ENCODE data around the gene NFS1. TPM values are rescaled to one million over a fixed set of nuclear protein-coding genes. Genes with fewer than 3 reads are reported as not detected.
"Not testable (repeated sequence)": the region's sequence is repeated elsewhere in the genome, so short reads cannot be mapped to it uniquely, and the experiment has no call there.

NFS1 gene
- 48.5 and 49.0 TPM in 2 replicates for total RNA-seq
- 30.2 and 38.1 TPM in 2 replicates for polyA plus RNA-seq

DNA sequence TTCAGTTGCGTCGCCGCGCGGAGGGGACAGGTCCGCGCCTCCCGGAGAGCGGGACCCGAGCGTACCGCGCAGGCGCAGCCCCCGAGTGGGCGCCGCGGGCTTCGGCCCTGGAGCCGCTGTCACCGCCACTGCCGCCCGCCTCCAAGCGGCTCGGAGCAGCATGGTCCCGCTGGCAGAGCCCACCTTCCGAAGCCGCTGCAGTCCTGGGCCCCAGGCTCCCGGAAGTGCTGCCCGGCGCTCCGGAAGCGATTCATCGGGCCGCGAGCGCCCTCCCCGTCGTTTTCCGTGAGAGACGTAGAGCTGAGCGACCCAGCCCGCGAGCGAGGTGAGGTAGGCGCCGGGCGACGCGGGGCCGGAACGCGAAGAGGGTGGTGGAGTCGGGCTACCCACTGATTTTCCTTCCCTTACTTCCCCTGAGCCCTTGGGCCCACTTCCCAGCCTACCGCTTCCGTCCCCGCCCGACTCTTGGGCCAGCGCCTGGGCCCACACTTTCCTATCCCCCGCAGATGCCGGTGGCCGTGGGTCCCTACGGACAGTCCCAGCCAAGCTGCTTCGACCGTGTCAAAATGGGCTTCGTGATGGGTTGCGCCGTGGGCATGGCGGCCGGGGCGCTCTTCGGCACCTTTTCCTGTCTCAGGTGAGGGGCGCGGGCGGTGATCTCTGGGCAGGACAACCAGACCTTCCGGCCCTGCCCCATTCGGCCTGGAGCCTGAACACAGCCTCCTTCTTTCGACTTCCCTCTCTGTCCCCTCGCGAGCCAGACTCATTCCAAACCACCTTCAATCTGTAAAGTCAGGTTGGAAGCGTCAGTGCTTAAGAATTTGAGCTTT lies at the start of gene NFS1, which contains the start of gene ROMO1:
NFS1 (minus strand) TSS at position 226 of the 830 bp plus-strand sequence; CDS start at position 162, 64 bp downstream.
ROMO1 (plus strand) TSS at position 279 of the 830 bp plus-strand sequence; CDS start at position 507, 228 bp downstream.
- WGBS (ENCODE audit: low lambda C conversion rate, missing lambda C conversion rate) = under 1% methylated on average over 72 of the region's 81 CpGs
- Histone ChIP-seq H3K4me2 (peak within 1 kb of the TSS; percentile 86), H3K36me3 (replicated peaks; ENCODE audit: insufficient read depth, low read depth) (peaks cover 3% of the 10 kb centered on the region), H3K4me1 (ENCODE audit: insufficient read depth) (peaks cover 16% of the 10 kb centered on the region), H3K79me2 (peaks cover 43% of the 10 kb centered on the region), H3K9me2 (replicated peaks; ENCODE audit: insufficient read depth) (no peaks in the 10 kb centered on the region), H3K4me3 (peak within 1 kb of the TSS; percentile 77), H3K9me3 (ENCODE audit: low read depth) (no peaks in the 10 kb centered on the region), H2AFZ (peak within 1 kb of the TSS; percentile 89), H3K27ac (peak within 1 kb of the TSS; percentile 97), H4K20me1 (ENCODE audit: insufficient read depth, poor library complexity, severe bottlenecking) (peaks cover 21% of the 10 kb centered on the region), H3K27me3 (no peaks in the 10 kb centered on the region)
- peak; percentile 95 for DNase-seq (ENCODE audit: low spot score)
- no peak for TF ChIP-seq EZH2phosphoT487 (IDR thresholded peaks at IDR 0.05; ENCODE audit: low read depth, severe bottlenecking, unreplicated experiment)
- TF ChIP-seq, protein P1, sequence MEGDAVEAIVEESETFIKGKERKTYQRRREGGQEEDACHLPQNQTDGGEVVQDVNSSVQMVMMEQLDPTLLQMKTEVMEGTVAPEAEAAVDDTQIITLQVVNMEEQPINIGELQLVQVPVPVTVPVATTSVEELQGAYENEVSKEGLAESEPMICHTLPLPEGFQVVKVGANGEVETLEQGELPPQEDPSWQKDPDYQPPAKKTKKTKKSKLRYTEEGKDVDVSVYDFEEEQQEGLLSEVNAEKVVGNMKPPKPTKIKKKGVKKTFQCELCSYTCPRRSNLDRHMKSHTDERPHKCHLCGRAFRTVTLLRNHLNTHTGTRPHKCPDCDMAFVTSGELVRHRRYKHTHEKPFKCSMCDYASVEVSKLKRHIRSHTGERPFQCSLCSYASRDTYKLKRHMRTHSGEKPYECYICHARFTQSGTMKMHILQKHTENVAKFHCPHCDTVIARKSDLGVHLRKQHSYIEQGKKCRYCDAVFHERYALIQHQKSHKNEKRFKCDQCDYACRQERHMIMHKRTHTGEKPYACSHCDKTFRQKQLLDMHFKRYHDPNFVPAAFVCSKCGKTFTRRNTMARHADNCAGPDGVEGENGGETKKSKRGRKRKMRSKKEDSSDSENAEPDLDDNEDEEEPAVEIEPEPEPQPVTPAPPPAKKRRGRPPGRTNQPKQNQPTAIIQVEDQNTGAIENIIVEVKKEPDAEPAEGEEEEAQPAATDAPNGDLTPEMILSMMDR (IDR thresholded peaks at IDR 0.05; ENCODE audit: poor library complexity) = peak; percentile 19

DNA sequence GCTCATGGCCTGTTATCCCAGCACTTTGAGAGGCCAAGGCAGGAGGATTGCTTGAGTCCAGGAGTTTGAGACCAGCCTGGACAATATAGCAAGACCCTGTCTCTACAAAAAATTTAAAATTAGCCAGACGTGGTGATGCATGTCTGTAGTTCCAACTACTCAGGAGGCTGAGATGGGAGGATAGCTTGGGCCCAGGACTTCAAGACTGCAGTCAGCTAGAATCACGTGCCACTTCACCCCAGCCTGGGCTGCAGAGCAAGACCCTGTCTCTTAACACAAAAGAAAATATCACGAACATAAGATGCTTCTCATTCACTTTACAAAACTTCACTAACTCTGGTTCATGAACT lies 45.3 kb upstream of the NFS1 start:
- H3K36me3 ChIP-seq (replicated peaks; ENCODE audit: insufficient read depth, low read depth); DNase-seq (ENCODE audit: low spot score); H2AFZ ChIP-seq; H3K27me3 ChIP-seq; H3K9me3 ChIP-seq (ENCODE audit: low read depth); H3K9me2 ChIP-seq (replicated peaks; ENCODE audit: insufficient read depth); H3K4me3 ChIP-seq: not testable (repeated sequence)
- Histone ChIP-seq H3K79me2 (peaks cover 32% of the 10 kb centered on the region), H4K20me1 (ENCODE audit: insufficient read depth, poor library complexity, severe bottlenecking) (peaks cover 19% of the 10 kb centered on the region), H3K27ac (peak overlapping the region; percentile 95), H3K4me1 (ENCODE audit: insufficient read depth) (peaks cover 15% of the 10 kb centered on the region), H3K4me2 (peak overlapping the region; percentile 79)
- 93% methylated on average over 3 of the region's 3 CpGs for WGBS (ENCODE audit: low lambda C conversion rate, missing lambda C conversion rate)

DNA sequence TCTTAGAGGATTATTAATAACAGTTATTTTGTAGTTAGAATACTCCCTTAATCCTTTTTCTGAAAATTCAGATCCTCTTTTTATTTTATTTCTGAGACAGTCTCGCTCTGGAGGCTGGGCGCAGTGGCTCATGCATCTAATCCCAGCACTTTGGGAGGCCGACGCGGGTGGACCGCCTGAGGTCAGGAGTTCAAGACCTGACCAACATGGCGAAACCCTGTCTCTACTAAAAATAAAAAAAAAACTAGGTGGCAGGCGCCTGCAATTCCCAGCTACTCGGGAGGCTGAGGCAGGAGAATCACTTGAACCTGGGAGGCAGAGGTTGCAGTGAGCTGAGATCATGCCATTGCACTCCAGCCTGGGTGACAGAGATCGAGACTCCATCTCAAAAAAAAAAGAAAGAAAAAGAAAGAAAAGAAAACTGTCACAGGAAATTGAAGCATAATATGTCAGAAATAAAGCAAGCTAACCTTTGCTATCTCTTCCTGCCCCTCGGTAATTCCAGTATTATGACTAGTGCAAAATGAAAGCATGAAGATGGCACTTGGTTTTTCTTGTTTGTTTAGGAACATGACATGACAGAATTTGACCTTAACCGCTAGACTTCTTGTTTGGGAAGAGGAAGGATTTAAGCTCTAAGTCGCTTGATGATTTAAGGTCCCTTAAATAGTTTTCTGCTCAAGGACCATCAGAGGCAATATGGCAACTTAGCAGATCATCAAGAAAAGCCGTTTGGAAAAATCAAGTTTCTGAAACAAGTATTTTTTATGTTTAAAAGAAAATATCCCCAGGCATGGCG lies 44.7 kb upstream of the NFS1 start:
- H3K27me3 ChIP-seq = no peaks in the 10 kb centered on the region
- peak overlapping the region; percentile 19 for H3K4me3 ChIP-seq
- peaks cover 20% of the 10 kb centered on the region for H3K4me1 ChIP-seq (ENCODE audit: insufficient read depth)
- TF ChIP-seq, protein P1 (IDR thresholded peaks at IDR 0.05; ENCODE audit: poor library complexity) = no peak
- no peak for TF ChIP-seq EZH2phosphoT487 (IDR thresholded peaks at IDR 0.05; ENCODE audit: low read depth, severe bottlenecking, unreplicated experiment)
- TF ChIP-seq EZH2 (IDR thresholded peaks at IDR 0.05; ENCODE audit: borderline replicate concordance) = no peak
- H3K79me2 ChIP-seq = peaks cover 38% of the 10 kb centered on the region
- no peaks in the 10 kb centered on the region for H3K36me3 ChIP-seq (replicated peaks; ENCODE audit: insufficient read depth, low read depth)
- H3K4me2 ChIP-seq = peak overlapping the region; percentile 79
- H2AFZ ChIP-seq = peak overlapping the region; percentile 52
- peak overlapping the region; percentile 95 for H3K27ac ChIP-seq
- WGBS (ENCODE audit: low lambda C conversion rate, missing lambda C conversion rate) = 86% methylated on average over 15 of the region's 15 CpGs
- no peak for DNase-seq (ENCODE audit: low spot score)
- peaks cover 25% of the 10 kb centered on the region for H4K20me1 ChIP-seq (ENCODE audit: insufficient read depth, poor library complexity, severe bottlenecking)
- no peaks in the 10 kb centered on the region for H3K9me2 ChIP-seq (replicated peaks; ENCODE audit: insufficient read depth)
- no peaks in the 10 kb centered on the region for H3K9me3 ChIP-seq (ENCODE audit: low read depth)
